DND-41 (cell line): ENCODE measurements around the gene NDC80.

Experiments
- ATAC-seq: fragments of 200-7000 bp; cut with Tn5 transposase; 3 replicates; pipeline ENCODE4 v1.9.1; 2021; ENCODE audit warnings: low read depth; ENCODE audit not compliant: insufficient read depth
- DNase-seq: peaks from one replicate; pipeline ENCODE4 v3.0.0-alpha.2; 2020
- H2AFZ ChIP-seq: 2 replicates; pipeline ENCODE4 v1.6.0; 2012; ENCODE audit warnings: low read depth, low read length
- H3K27ac ChIP-seq: 2 replicates; pipeline ENCODE4 v1.5.1; 2012; ENCODE audit warnings: low read length, inconsistent platforms
- H3K27me3 ChIP-seq: fragments of 200-600 bp; sonication (generic); 2 replicates; pipeline ENCODE4 v1.6.0; 2012; ENCODE audit warnings: low read length, mild to moderate bottlenecking, inconsistent platforms; ENCODE audit not compliant: insufficient read depth, poor library complexity
- H3K36me3 ChIP-seq: 2 replicates; pipeline ENCODE4 v1.5.1; 2012; ENCODE audit warnings: low read length, inconsistent platforms; ENCODE audit not compliant: insufficient read depth
- H3K4me1 ChIP-seq: 2 replicates; pipeline ENCODE4 v1.5.1; 2012; ENCODE audit warnings: mild to moderate bottlenecking, low read length; ENCODE audit not compliant: insufficient read depth
- H3K4me2 ChIP-seq: 2 replicates; pipeline ENCODE4 v1.6.0; 2012; ENCODE audit warnings: mild to moderate bottlenecking, moderate library complexity, low read length, inconsistent platforms; ENCODE audit not compliant: insufficient read depth
- H3K4me3 ChIP-seq, 2 experiments: fragments of 200-600 bp in 1 of 2; shearing (Covaris generic) in 1 of 2; 2 replicates each; pipeline ENCODE4 v1.5.1; 2012 to 2016; ENCODE audit warnings: inconsistent platforms in 2 of 2, low read length in 2 of 2, mild to moderate bottlenecking in 2 of 2, low read depth in 1 of 2, moderate library complexity in 1 of 2
- H3K79me2 ChIP-seq: 2 replicates; pipeline ENCODE4 v1.6.0; 2012; ENCODE audit warnings: low read length, inconsistent platforms; ENCODE audit not compliant: insufficient read depth
- H3K9ac ChIP-seq: 2 replicates; pipeline ENCODE4 v1.6.0; 2012; ENCODE audit warnings: low read depth, mild to moderate bottlenecking, inconsistent platforms, low read length, moderate library complexity
- H3K9me3 ChIP-seq: 2 replicates; pipeline ENCODE4 v1.5.1; 2012; ENCODE audit warnings: low read length, moderate library complexity, mild to moderate bottlenecking, inconsistent platforms; ENCODE audit not compliant: insufficient read depth, severe bottlenecking
- H4K20me1 ChIP-seq: 2 replicates; pipeline ENCODE4 v1.6.0; 2012; ENCODE audit warnings: low read length; ENCODE audit not compliant: insufficient read depth
- EZH2 ChIP-seq: IDR thresholded peaks from 3 replicates; pipeline ENCODE4 v1.6.1; 2012; ENCODE audit warnings: borderline replicate concordance, low read depth, mild to moderate bottlenecking, moderate library complexity, low read length, inconsistent platforms; ENCODE audit not compliant: severe bottlenecking
- TF ChIP-seq, protein P1 (sequence below): IDR thresholded peaks from 2 replicates; pipeline ENCODE4 v1.5.1; 2012; ENCODE audit warnings: borderline replicate concordance, low read length, moderate library complexity, mild to moderate bottlenecking; ENCODE audit not compliant: poor library complexity, severe bottlenecking; ENCODE audit errors: extremely low read depth

NDC80 gene

DNA sequence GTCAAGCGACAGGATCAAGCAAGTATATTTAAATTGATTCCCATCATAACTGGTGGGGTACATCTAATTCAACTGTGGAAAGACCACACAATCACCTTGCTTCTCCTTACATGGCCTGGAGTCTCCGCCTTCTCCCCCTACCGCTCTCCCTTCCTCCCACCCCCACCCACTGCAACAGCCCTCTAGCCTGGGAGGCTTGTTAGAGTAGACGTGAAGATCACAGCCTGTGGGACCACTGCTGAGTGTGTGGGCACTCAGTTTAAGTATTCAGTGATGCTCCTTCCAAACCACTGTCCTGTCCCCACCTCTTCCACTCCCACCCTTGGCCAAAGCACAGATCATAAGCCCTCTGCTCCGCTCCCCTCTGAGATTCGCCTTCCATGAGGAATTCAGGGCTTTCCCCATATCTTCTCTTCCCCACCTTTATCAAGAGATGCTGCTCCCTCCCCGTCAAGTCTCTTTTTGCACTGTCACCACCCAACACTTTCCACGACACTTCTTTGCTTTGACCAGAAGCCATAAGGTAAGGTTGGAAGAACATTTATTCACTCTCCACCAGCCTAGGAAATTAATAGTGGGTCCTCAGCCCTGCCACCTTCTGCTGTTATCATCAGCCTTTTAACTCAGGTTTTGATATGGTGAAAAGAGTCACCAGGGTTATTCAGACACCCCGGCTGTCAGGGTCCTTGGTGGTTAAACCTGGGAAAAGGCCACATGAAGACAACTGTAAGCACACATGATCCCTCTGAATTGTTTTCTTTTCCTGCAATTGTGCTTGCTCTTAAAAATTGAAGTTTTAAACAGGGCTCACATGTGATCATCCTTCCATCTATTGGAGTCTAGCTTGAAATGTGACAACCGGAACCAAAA is 1.8 kb upstream of the NDC80 start:
- Histone ChIP-seq H3K4me2 (peak overlapping the region; percentile 77), H3K9me3 (no peaks in the 10 kb centered on the region), H3K36me3 (peaks cover 37% of the 10 kb centered on the region), H2AFZ (no peak overlapping the region), H4K20me1 (no peaks in the 10 kb centered on the region), H3K27me3 (no peaks in the 10 kb centered on the region), H3K9ac (peak overlapping the region; percentile 85), H3K4me3 (peak overlapping the region; percentile 67 to 73; a peak in 3 of 4 replicates), H3K79me2 (peaks cover 82% of the 10 kb centered on the region), H3K4me1 (peaks cover 47% of the 10 kb centered on the region), H3K27ac (peak overlapping the region; percentile 16; the same call in 1 of the 2 replicates)
- TF ChIP-seq, protein P1, sequence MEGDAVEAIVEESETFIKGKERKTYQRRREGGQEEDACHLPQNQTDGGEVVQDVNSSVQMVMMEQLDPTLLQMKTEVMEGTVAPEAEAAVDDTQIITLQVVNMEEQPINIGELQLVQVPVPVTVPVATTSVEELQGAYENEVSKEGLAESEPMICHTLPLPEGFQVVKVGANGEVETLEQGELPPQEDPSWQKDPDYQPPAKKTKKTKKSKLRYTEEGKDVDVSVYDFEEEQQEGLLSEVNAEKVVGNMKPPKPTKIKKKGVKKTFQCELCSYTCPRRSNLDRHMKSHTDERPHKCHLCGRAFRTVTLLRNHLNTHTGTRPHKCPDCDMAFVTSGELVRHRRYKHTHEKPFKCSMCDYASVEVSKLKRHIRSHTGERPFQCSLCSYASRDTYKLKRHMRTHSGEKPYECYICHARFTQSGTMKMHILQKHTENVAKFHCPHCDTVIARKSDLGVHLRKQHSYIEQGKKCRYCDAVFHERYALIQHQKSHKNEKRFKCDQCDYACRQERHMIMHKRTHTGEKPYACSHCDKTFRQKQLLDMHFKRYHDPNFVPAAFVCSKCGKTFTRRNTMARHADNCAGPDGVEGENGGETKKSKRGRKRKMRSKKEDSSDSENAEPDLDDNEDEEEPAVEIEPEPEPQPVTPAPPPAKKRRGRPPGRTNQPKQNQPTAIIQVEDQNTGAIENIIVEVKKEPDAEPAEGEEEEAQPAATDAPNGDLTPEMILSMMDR: no peak
- TF ChIP-seq EZH2: no peak
- DNase-seq: no peak
- no peak for ATAC-seq

- H3K27ac ChIP-seq: peak overlapping the region; percentile 95
- H3K27me3 ChIP-seq: no peaks in the 10 kb centered on the region
- peak overlapping the region; percentile 85 for H3K9ac ChIP-seq
- H3K79me2 ChIP-seq: peaks cover 89% of the 10 kb centered on the region
- peaks cover 43% of the 10 kb centered on the region for H3K36me3 ChIP-seq
- H3K9me3 ChIP-seq: no peaks in the 10 kb centered on the region
- no peak for TF ChIP-seq EZH2
- TF ChIP-seq, protein P1: no peak
- H3K4me3 ChIP-seq: peak overlapping the region; percentile 67 to 73; a peak in 3 of 4 replicates
- no peaks in the 10 kb centered on the region for H4K20me1 ChIP-seq
- H2AFZ ChIP-seq: peak overlapping the region; percentile 82
- H3K4me2 ChIP-seq: peak overlapping the region; percentile 77
- peak; percentile 69 for DNase-seq
- H3K4me1 ChIP-seq: peaks cover 56% of the 10 kb centered on the region
- peak; percentile 57 for ATAC-seq
Observed at GRCh38 chr18:2570772-2571199, 571 bp upstream of the NDC80 start.

GRCh38 chr18:2572171-2572569 is 813 bp downstream of the NDC80 start:
- H3K9ac ChIP-seq: peak overlapping the region; percentile 85
- DNase-seq (no peak), ATAC-seq (peak; percentile 31)
- peak overlapping the region; percentile 82 for H2AFZ ChIP-seq
- peaks cover 51% of the 10 kb centered on the region for H3K36me3 ChIP-seq
- peak overlapping the region; percentile 67 to 73 for H3K4me3 ChIP-seq
- H3K79me2 ChIP-seq: peaks cover 98% of the 10 kb centered on the region
- H3K27ac ChIP-seq: peak overlapping the region; percentile 95
- H4K20me1 ChIP-seq: no peaks in the 10 kb centered on the region
- peak overlapping the region; percentile 77 for H3K4me2 ChIP-seq
- H3K4me1 ChIP-seq: peaks cover 60% of the 10 kb centered on the region
- no peaks in the 10 kb centered on the region for H3K27me3 ChIP-seq
- TF ChIP-seq, protein P1: no peak
- no peak for TF ChIP-seq EZH2
- no peaks in the 10 kb centered on the region for H3K9me3 ChIP-seq
